SW480 (cell line): ENCODE measurements around the gene RIMBP2.
"Not testable (repeated sequence)": the region's sequence is repeated elsewhere in the genome, so short reads cannot be mapped to it uniquely, and the experiment has no call there.

Experiments used
- DNase-seq: peaks from one replicate; pipeline ENCODE4 v3.0.0-alpha.2; 2016; ENCODE audit warnings: low spot score

The RIMBP2 gene

DNA sequence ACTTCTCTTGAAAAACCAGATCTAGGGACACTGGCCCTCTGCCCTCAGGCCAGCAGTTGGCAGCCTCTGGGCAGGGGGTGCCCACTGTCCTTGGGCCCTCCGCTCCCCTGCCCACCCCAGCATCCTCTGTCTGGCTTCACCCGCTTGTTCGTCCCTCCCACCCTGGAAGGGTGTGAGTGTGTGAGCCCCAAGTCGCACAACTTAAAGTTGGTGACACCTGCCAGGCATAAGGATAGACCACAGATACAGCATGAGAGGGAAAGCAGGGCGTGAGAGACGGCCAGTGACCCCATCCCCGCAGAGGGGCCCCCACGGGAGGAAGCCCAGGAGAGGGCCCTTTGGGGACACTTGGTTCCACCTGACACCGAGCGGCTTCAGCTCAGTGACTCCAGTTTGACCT lies 23.5 kb upstream of the RIMBP2 start:
- no peak for DNase-seq

DNA sequence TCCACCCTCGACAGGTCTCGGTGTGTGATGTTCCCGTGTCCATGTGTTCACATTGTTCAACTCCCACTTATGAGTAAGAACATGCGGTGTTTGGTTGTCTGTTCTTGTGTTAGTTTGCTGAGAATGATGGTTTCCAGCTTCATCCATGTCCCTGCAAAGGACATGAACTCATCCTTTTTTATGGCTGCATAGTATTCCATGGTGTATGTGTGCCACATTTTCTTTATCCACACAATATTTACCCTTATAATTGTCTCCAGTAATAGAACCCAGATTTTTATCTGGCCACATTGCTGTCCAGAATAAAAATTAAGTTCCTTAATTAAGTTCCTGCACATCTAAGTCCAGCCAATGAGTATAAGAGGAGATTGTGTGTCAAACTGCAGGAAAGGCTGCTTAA lies 22.3 kb upstream of the RIMBP2 start:
- DNase-seq, result not testable (repeated sequence)

DNA sequence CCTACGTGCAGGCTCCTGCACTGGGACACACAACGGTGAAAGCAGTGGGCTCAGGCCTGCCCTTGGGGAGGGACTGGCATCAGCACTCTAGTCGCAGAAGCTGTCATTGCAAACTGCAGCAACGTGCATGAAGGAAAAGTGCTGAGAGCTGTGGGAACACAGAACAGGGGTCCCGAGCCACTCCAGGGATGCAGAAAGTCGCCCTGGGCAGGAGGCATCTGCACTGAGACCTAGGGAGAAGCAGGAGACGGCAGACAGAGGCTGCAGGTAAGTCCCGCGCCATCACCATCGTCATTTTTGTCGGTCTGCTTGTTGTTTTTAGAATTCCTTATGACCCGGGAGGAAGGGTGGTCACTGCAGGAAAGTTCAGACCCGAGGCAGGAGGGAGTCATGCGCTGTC lies 21.6 kb upstream of the RIMBP2 start:
- DNase-seq, result no peak

GRCh38 chr12:130729344-130729743 lies 13.2 kb upstream of the RIMBP2 start:
- no peak for DNase-seq

- no peak for DNase-seq
These were observed 12.3 kb upstream of the RIMBP2 start for GRCh38 chr12:130728158-130729058.

- no peak for DNase-seq
These were observed 3.3 kb upstream of the RIMBP2 start for GRCh38 chr12:130719263-130719859.

GRCh38 chr12:130717752-130718151 lies 1.7 kb upstream of the RIMBP2 start:
- no peak for DNase-seq

- no peak for DNase-seq
These were observed 869 bp upstream of the RIMBP2 start for GRCh38 chr12:130716969-130717366.

GRCh38 chr12:130715150-130715997 lies 725 bp downstream of the RIMBP2 start:
- DNase-seq, result peak; percentile 25

DNA sequence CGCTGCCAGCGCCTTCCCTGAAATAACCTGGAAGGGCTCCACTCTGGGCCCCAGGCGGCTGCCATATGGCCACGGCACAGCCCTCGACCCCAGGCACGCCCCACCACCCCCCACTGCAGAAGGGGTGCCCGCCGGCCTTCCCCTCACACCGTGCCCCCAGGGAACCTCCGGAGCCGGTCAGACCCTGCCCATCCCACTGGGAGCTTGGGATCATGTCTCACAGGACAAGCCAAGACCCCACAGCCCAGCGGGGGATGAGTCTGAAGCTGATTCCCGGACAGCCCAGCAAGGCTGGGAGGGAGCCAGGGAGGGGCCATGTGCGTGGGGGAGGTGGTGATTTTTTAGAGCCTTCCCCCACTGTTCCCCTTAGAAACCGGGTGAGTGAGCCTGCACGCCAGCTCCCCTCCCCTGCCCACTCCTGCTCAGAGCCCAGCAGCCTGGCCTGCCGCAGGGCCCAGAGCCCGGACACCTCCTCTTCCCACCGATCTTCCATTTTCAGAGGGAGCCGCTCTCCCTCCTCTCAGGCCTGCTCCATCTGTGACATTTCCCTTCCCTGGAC lies 1.4 kb downstream of the RIMBP2 start:
- DNase-seq, result no peak

DNA sequence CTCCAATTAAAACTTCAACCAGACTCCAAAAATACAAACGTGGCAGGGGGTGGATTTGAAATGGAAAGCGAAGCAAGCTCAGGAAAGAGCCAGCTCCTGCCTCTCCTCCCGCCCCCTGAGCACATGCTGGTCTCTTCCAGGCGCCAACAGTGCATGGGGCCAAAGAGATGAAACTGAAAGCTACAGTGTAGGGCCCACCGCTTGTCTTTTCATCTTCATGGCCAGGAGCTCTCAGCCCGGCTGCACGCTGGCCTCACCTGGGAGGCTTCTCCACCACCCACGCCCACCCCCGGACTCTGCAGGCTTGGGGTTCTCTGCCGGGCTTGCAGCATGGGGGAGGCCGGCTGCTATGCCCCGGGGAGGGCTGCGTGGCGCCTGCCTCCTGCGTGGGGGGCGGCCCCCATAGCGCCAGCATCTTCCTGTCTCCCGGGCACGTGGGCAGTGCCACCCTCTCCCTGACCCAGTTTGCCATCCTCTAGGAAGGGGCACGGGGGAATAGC lies 2.0 kb downstream of the RIMBP2 start:
- DNase-seq, result no peak

DNA sequence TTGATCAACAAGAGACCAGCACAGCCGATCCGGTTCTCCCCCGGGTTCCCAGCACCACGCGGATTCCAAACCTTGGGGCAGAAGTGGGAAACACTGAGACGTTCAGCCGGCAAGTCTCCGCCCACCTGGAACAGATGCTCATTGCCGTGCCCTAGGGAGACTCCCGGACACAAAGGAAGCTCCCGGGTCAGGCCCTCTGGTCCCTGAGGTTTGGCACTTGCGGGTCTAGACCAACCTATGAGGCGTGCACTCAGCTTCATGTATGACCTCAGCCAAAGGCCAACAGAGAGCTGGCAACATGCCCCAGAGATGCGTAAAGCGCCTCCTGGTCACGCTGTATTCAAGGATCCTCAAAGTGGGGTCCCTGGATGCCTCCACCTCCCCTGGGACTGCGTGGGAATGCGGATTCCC lies 2.5 kb downstream of the RIMBP2 start:
- no peak for DNase-seq

DNA sequence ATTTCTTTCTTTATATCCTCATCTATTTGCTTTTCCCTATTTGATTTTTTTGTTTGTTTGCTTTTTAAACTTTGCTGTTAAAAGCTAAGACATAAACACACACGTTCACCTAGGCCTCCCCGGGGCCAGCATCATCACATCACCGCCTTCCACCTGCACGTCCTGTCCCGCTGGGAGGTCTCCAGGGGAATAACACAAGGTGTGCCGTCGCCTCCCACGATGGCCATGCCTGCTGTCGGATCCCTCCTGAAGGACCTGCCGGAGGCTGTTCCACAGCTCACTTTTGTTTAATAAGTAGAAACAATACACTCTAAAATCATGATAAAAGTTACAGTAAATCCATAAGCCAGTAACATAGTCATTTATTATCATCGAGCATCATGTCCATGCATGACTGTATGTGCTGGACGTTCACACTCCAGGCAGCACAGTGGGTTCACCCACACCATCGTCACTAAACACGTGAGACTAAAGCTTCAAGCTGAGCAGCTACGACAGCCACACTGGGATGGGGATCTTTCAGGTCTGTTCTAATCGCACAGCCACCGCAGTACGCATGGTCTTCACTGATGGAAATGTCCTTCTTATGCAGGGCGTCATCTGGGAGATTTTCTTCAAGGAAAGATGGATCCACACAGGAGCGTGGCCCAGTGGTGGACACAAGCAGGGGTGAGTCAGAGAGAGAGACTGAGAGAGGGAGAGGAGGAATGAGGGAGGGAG lies 3.6 kb downstream of the RIMBP2 start:
- no peak for DNase-seq

DNA sequence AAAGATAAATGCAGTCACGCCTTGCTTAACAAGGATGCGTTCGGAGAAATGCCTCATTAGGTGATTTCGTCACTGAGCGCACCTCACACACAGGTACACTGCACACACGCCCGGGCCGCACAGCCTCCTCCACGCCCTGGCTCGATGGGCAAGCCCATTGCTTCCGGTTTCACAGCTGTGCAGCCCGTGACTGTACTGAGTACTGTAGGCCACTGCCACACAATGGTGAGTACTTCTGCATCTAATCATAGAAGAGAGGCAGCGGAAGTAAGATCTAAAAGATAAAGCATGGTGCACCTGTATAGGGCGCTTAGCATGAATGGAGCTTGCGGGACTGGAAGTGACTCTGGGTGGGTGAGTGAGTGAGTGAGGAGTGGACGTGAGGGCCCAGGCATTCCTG lies 4.3 kb downstream of the RIMBP2 start:
- peak; percentile 64 for DNase-seq

- no peak for DNase-seq
These were observed 5.4 kb downstream of the RIMBP2 start for GRCh38 chr12:130710733-130711080.

GRCh38 chr12:130709971-130710732 lies 5.9 kb downstream of the RIMBP2 start:
- DNase-seq, result no peak

- no peak for DNase-seq
These were observed 6.7 kb downstream of the RIMBP2 start for GRCh38 chr12:130709151-130709970.

- DNase-seq, result no peak
These were observed 7.5 kb downstream of the RIMBP2 start for GRCh38 chr12:130708648-130709047.

- no peak for DNase-seq
These were observed 8.6 kb downstream of the RIMBP2 start for GRCh38 chr12:130707571-130707891.
